NCI-H526 treated with DMSO at 0.1 percent for 48 hours (cell line): ENCODE measurements around the gene ANXA5.
A peak's percentile ranks its signal among the peaks of the same experiment; 100 is the strongest.
"Not testable (repeated sequence)": the region's sequence is repeated elsewhere in the genome, so short reads cannot be mapped to it uniquely, and the experiment has no call there.

Experiments used
- DNase-seq: peaks from one replicate; lab custom pipeline; 2025; lab: John Stamatoyannopoulos, UW

Gene ANXA5

GRCh38 chr4:121696581-121697461, at the start of gene ANXA5:
Gene ANXA5, minus strand, starts transcription at chr4:121696980. Its CDS starts 391 bp downstream, at chr4:121696589.
- peak; percentile 44 for DNase-seq

GRCh38 chr4:121742794-121743193, 46.0 kb upstream of the ANXA5 start:
- no peak for DNase-seq

- DNase-seq: no peak
Measured at GRCh38 chr4:121741751-121742150, 45.0 kb upstream of the ANXA5 start.

- DNase-seq: no peak
Measured at GRCh38 chr4:121740796-121741409, 44.1 kb upstream of the ANXA5 start.

GRCh38 chr4:121739575-121739974, 42.8 kb upstream of the ANXA5 start:
- DNase-seq: no peak

- no peak for DNase-seq
Measured at GRCh38 chr4:121738780-121739535, 42.2 kb upstream of the ANXA5 start.

GRCh38 chr4:121737846-121738554, 41.2 kb upstream of the ANXA5 start:
- no peak for DNase-seq

GRCh38 chr4:121736735-121737351, 40.1 kb upstream of the ANXA5 start:
- no peak for DNase-seq

GRCh38 chr4:121734571-121734970, 37.8 kb upstream of the ANXA5 start:
- no peak for DNase-seq

- DNase-seq: no peak
Measured at GRCh38 chr4:121733942-121734341, 37.2 kb upstream of the ANXA5 start.

- DNase-seq: not testable (repeated sequence)
Measured at GRCh38 chr4:121729753-121730152, 33.0 kb upstream of the ANXA5 start.

GRCh38 chr4:121728798-121729226, 32.0 kb upstream of the ANXA5 start:
- no peak for DNase-seq

- DNase-seq: no peak
Measured at GRCh38 chr4:121728066-121728465, 31.3 kb upstream of the ANXA5 start.

GRCh38 chr4:121726642-121727268, 30.0 kb upstream of the ANXA5 start:
- DNase-seq: peak; percentile 36

GRCh38 chr4:121724671-121725070, 27.9 kb upstream of the ANXA5 start:
- DNase-seq: no peak

GRCh38 chr4:121721700-121722099, 24.9 kb upstream of the ANXA5 start:
- DNase-seq: no peak

- DNase-seq: no peak
Measured at GRCh38 chr4:121720109-121720508, 23.3 kb upstream of the ANXA5 start.

GRCh38 chr4:121717680-121718237, 21.0 kb upstream of the ANXA5 start:
- no peak for DNase-seq

- no peak for DNase-seq
Measured at GRCh38 chr4:121714548-121714947, 17.8 kb upstream of the ANXA5 start.

GRCh38 chr4:121712783-121713182, 16.0 kb upstream of the ANXA5 start:
- no peak for DNase-seq
